HEK293 (cell line): ENCODE results near the gene TEX261.
A peak's percentile ranks its signal among the peaks of the same experiment; 100 is the strongest.

Source experiments
- CTCF ChIA-PET: fragments of 350-600 bp; formaldehyde crosslinking; extraction: SDS; loops from one replicate; lab custom pipeline; 2021; ENCODE audit warnings: antibody characterized with exemption; lab: Yijun Ruan, JAX
- POLR2A ChIA-PET: fragments of 300-600 bp; formaldehyde crosslinking; extraction: SDS; loops from one replicate; lab custom pipeline; 2020; ENCODE audit warnings: antibody characterized with exemption, inconsistent platforms; lab: Yijun Ruan, JAX
- H3K27ac ChIP-seq: fragments of 200-500 bp; sonication (Bioruptor generic); 2 replicates; pipeline ENCODE4 v1.5.1; 2014; ENCODE audit warnings: low read depth, low read length, control low read depth, inconsistent platforms; ENCODE audit errors: extremely low read depth
- H3K36me3 ChIP-seq, 2 experiments: fragments of 200-500 bp in 1 of 2; sonication (Bioruptor generic) in 1 of 2; 1 replicate in 1 of 2; 2 replicates in 1 of 2; pipeline ENCODE4 v1.5.1; 2014 to 2017; ENCODE audit warnings: inconsistent platforms in 2 of 2, low read length in 2 of 2; ENCODE audit not compliant: control insufficient read depth in 2 of 2, insufficient read depth in 1 of 2
- H3K4me1 ChIP-seq: fragments of 200-500 bp; sonication (Bioruptor generic); 2 replicates; pipeline ENCODE4 v1.5.1; 2014; ENCODE audit warnings: mild to moderate bottlenecking, low read length, inconsistent platforms; ENCODE audit not compliant: control insufficient read depth, insufficient read depth
- H3K4me3 ChIP-seq: 2 replicates; pipeline ENCODE4 v1.5.1; 2011; ENCODE audit warnings: low read depth, mild to moderate bottlenecking, control low read depth, low read length, moderate library complexity
- H3K9me3 ChIP-seq: fragments of 200-500 bp; sonication (Bioruptor generic); 2 replicates; pipeline ENCODE4 v1.5.1; 2014; ENCODE audit warnings: low read depth, low read length, inconsistent platforms; ENCODE audit not compliant: control insufficient read depth, insufficient read depth
- OSR2 ChIP-seq: fragments of 450-650 bp; formaldehyde crosslinking; IDR thresholded peaks from 2 replicates; pipeline ENCODE4 v1.5.1; 2016; ENCODE audit warnings: missing biosample characterization, missing genetic modification characterization
- ZNF148 ChIP-seq: fragments of 450-650 bp; formaldehyde crosslinking; IDR thresholded peaks from 2 replicates; pipeline ENCODE4 v1.5.0; 2017; ENCODE audit warnings: missing biosample characterization, missing genetic modification characterization, borderline replicate concordance
- ZNF449 ChIP-seq: fragments of 450-650 bp; formaldehyde crosslinking; IDR thresholded peaks from 2 replicates; pipeline ENCODE4 v1.5.1; 2017; ENCODE audit warnings: missing biosample characterization, mild to moderate bottlenecking, missing genetic modification characterization, moderate library complexity
- ZNF600 ChIP-seq: fragments of 450-650 bp; formaldehyde crosslinking; IDR thresholded peaks from 2 replicates; pipeline ENCODE4 v1.5.1; 2016; ENCODE audit warnings: missing biosample characterization, missing genetic modification characterization

The TEX261 gene

GRCh38 chr2:70936979-70937811 lies 57.5 kb downstream of the TEX261 start:
- H3K4me3 ChIP-seq, result no peak overlapping the region
- TF ChIP-seq ZNF449 (0 out of 2 replicates have a peak, but pooled peaks have one; percentile 27), ZNF148 (no peak)
- POLR2A ChIA-PET, result no interaction called here
- no peaks in the 10 kb centered on the region for H3K4me1 ChIP-seq
- CTCF ChIA-PET, result interaction anchor here (0.5 to 6.2 kb wide), 4 partner anchors 10 to 907 kb away, joined by 3 to 61 read pairs (median 3); no protein-coding TSS in a partner anchor
- H3K27ac ChIP-seq, result no peak overlapping the region
- peaks cover 0 to 14% of the 10 kb centered on the region in 2 experiments; a peak in 2 of 3 replicates for H3K36me3 ChIP-seq
- no peaks in the 10 kb centered on the region for H3K9me3 ChIP-seq

- Histone ChIP-seq H3K4me1 (no peaks in the 10 kb centered on the region), H3K4me3 (no peak overlapping the region), H3K9me3 (no peaks in the 10 kb centered on the region), H3K27ac (no peak overlapping the region), H3K36me3 (peaks cover 0 to 7% of the 10 kb centered on the region in 2 experiments; a peak in 2 of 3 replicates)
- ChIA-PET POLR2A (no interaction called here), CTCF (interaction anchor here (0.7 to 6.2 kb wide), 5 partner anchors 11 to 67 kb away, joined by 3 to 61 read pairs (median 3); no protein-coding TSS in a partner anchor)
- TF ChIP-seq OSR2, result no peak
- TF ChIP-seq ZNF600 (tag by site-specific recombination), result 0 out of 2 replicates have a peak, but pooled peaks have one; percentile 13
These were observed 58.3 kb downstream of the TEX261 start for GRCh38 chr2:70936165-70936978.
